HL-60 (cell line): Measurements from ENCODE around the gene STARD3NL.
"Not testable (repeated sequence)": the region's sequence is repeated elsewhere in the genome, so short reads cannot be mapped to it uniquely, and the experiment has no call there.

ENCODE experiments used
- DNase-seq, 2 experiments: peaks; one replicate each; pipeline ENCODE4 v3.0.0-alpha.2; 2010 to 2020; ENCODE audit warnings: low read depth in 1 of 2, low spot score in 1 of 2
- H3K27ac ChIP-seq: fragments of 250-450 bp; sonication (Bioruptor Pico); replicated peaks from 2 replicates; pipeline ENCODE4 v1.5.1; 2020; ENCODE audit warnings: mild to moderate bottlenecking, moderate library complexity
- H3K27me3 ChIP-seq: fragments of 250-450 bp; sonication (Bioruptor Pico); 2 replicates; pipeline ENCODE4 v1.5.1; 2021; ENCODE audit warnings: mild to moderate bottlenecking, moderate library complexity; ENCODE audit not compliant: insufficient read depth, poor library complexity, severe bottlenecking
- H3K4me3 ChIP-seq: replicated peaks from 2 replicates; pipeline ENCODE4 v1.5.1; 2011; ENCODE audit warnings: mild to moderate bottlenecking, control low read depth, low read length; ENCODE audit not compliant: insufficient read depth
- GABPA ChIP-seq: IDR thresholded peaks from 2 replicates; pipeline ENCODE4 v1.6.1; 2012; ENCODE audit warnings: low read depth
- POLR2AphosphoS5 ChIP-seq: IDR thresholded peaks from 2 replicates; pipeline ENCODE4 v1.6.1; 2012; ENCODE audit warnings: low read depth
- REST ChIP-seq: IDR thresholded peaks from 2 replicates; pipeline ENCODE4 v1.6.1; 2012; ENCODE audit warnings: low read depth; ENCODE audit not compliant: insufficient replicate concordance
- SPI1 ChIP-seq: IDR thresholded peaks from 2 replicates; pipeline ENCODE4 v1.6.1; 2012; ENCODE audit warnings: low read depth, mild to moderate bottlenecking, borderline replicate concordance
- TF ChIP-seq, protein P1 (sequence below): IDR thresholded peaks from one replicate; pipeline ENCODE4 v1.5.1; 2011; ENCODE audit warnings: low read length, control low read depth, inconsistent platforms; ENCODE audit not compliant: insufficient read depth

The STARD3NL gene

DNA sequence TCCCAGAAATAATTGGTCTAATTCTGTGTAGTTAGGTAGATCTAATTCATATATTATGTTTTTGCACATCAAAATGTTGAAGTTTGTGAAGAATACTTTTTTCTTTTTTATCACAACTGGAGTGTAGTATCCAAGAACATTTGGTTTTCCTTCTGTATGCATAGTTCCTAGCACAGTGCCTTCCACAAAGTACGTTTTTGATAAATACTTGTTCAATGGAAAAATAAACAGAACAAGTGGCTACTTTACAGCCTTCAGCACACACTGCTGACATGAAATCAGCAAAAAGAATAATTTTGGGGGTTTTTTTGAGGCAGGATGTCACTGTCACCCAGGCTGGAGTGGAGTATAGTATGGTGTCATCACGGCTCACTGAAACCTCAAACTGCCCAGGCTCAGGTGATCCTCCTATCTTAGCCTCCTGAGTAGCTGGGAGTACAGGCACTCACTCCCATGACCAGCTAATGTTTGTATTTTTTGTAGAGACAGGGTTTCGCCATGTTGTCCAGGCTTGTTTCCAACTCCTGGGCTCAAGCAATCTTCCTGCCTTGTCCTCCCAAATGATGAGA lies 67.4 kb downstream of the STARD3NL start:
- H3K4me3 ChIP-seq: no peak overlapping the region
- H3K27me3 ChIP-seq: no peaks in the 10 kb centered on the region

DNA sequence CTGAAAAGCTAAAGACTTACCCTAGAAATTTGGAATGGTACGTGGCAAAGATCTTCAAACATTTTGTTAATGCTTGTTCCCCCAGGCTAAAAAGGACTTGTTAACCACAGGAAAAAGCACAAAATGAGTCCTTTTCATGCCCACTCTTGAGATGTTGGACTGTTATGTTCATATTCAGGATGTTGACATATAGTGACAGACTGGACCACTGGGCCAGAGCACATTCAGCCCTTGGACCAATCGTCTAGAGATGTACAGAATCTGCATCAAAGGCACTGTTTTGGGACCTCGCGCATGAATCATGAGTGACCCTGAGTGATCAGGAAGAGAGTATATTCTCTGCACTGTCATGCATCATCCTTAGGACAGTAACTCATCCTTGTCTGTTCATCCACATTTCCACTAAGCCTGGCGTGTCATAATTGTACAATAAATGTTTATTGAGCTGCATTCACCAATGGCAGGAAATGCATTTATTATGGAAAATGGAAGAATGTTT lies 70.1 kb downstream of the STARD3NL start:
- DNase-seq: no peak
- Histone ChIP-seq H3K4me3 (no peak overlapping the region), H3K27ac (no peak overlapping the region), H3K27me3 (no peaks in the 10 kb centered on the region)
- TF ChIP-seq POLR2AphosphoS5 (peak; percentile 38; the same call in 1 of the 2 replicates), REST (no peak)

More for the DNA sequence above, 67.4 kb downstream of the STARD3NL start:
- peak overlapping the region; percentile 10 for H3K27ac ChIP-seq
- TF ChIP-seq GABPA (no peak), POLR2AphosphoS5 (peak; percentile 32; the same call in 1 of the 2 replicates), SPI1 (no peak), REST (no peak)
- TF ChIP-seq, protein P1, sequence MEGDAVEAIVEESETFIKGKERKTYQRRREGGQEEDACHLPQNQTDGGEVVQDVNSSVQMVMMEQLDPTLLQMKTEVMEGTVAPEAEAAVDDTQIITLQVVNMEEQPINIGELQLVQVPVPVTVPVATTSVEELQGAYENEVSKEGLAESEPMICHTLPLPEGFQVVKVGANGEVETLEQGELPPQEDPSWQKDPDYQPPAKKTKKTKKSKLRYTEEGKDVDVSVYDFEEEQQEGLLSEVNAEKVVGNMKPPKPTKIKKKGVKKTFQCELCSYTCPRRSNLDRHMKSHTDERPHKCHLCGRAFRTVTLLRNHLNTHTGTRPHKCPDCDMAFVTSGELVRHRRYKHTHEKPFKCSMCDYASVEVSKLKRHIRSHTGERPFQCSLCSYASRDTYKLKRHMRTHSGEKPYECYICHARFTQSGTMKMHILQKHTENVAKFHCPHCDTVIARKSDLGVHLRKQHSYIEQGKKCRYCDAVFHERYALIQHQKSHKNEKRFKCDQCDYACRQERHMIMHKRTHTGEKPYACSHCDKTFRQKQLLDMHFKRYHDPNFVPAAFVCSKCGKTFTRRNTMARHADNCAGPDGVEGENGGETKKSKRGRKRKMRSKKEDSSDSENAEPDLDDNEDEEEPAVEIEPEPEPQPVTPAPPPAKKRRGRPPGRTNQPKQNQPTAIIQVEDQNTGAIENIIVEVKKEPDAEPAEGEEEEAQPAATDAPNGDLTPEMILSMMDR: no peak
- DNase-seq: no peak

GRCh38 chr7:38249849-38250248 lies 71.8 kb downstream of the STARD3NL start:
- not testable (repeated sequence) for DNase-seq
- TF ChIP-seq SPI1: peak; percentile 88

GRCh38 chr7:38257350-38257677 lies 79.3 kb downstream of the STARD3NL start:
- Histone ChIP-seq H3K4me3 (no peak overlapping the region), H3K27ac (peak overlapping the region; percentile 96), H3K27me3 (no peaks in the 10 kb centered on the region)
- DNase-seq: no peak
- no peak for TF ChIP-seq REST
- no peak for TF ChIP-seq GABPA
- TF ChIP-seq POLR2AphosphoS5: peak; percentile 14; the same call in 1 of the 2 replicates
- TF ChIP-seq SPI1: no peak
- TF ChIP-seq, protein P1: no peak

More at GRCh38 chr7:38249849-38250248, 71.8 kb downstream of the STARD3NL start:
- not testable (repeated sequence) for H3K27ac ChIP-seq, H3K4me3 ChIP-seq, H3K27me3 ChIP-seq
